ENCODE data around the gene ATXN1. TPM values are rescaled to one million over a fixed set of nuclear protein-coding genes. Genes with fewer than 3 reads are reported as not detected.

ATXN1 gene
- total RNA-seq, 1 experiment from 2014 or later, result 16.5 TPM

DNA sequence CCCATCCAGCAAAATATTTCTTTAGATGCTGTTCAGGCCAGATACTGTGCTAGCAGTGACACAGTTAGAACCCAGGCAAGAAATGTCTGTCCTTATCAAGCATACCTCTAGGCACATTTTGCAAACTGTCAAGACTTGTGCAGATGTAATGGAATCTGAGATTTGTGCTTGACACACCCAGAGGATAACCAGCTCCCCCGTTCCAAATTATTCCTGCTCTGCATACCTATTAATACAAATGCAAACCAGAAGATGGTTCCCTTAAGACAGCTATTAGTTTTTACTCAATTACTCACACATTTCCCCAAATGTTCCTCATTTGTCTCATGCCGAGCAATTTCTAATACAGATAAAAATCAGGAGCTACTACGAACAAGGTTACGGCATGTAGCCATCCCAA lies 40.4 kb downstream of the ATXN1 start:
- TF ChIP-seq, protein P1, sequence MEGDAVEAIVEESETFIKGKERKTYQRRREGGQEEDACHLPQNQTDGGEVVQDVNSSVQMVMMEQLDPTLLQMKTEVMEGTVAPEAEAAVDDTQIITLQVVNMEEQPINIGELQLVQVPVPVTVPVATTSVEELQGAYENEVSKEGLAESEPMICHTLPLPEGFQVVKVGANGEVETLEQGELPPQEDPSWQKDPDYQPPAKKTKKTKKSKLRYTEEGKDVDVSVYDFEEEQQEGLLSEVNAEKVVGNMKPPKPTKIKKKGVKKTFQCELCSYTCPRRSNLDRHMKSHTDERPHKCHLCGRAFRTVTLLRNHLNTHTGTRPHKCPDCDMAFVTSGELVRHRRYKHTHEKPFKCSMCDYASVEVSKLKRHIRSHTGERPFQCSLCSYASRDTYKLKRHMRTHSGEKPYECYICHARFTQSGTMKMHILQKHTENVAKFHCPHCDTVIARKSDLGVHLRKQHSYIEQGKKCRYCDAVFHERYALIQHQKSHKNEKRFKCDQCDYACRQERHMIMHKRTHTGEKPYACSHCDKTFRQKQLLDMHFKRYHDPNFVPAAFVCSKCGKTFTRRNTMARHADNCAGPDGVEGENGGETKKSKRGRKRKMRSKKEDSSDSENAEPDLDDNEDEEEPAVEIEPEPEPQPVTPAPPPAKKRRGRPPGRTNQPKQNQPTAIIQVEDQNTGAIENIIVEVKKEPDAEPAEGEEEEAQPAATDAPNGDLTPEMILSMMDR (IDR thresholded peaks at IDR 0.05; ENCODE audit: unreplicated experiment), result no peak
- no peak overlapping the region for H3K4me3 Mint-ChIP-seq (ENCODE audit: unreplicated experiment)
- intact Hi-C loops (cut with micrococcal nuclease), result no loop called here
- H3K27ac Mint-ChIP-seq (ENCODE audit: low read depth, unreplicated experiment), result no peak overlapping the region
- H3K27me3 Mint-ChIP-seq (ENCODE audit: insufficient read depth, unreplicated experiment), result no peaks in the 10 kb centered on the region
- no peak for DNase-seq (ENCODE audit: unreplicated experiment)
- no TSS peak for BruUV-seq (replicated peaks)
- H3K9me3 Mint-ChIP-seq (ENCODE audit: unreplicated experiment), result no peaks in the 10 kb centered on the region
- H3K36me3 Mint-ChIP-seq (ENCODE audit: insufficient read depth, unreplicated experiment), result no peaks in the 10 kb centered on the region
- CTCF ChIA-PET, result interaction anchor here (0.5 to 3.0 kb wide), 6 partner anchors 8 to 244 kb away, joined by 3 to 12 read pairs (median 4); no protein-coding TSS in a partner anchor
- POLR2A ChIA-PET, result interaction anchor here (1.2 to 9.5 kb wide), 5 partner anchors 8 to 38 kb away, joined by 3 to 127 read pairs (median 7); no protein-coding TSS in a partner anchor
- peaks cover 31% of the 10 kb centered on the region for H3K4me1 Mint-ChIP-seq (ENCODE audit: insufficient read depth, unreplicated experiment)

DNA sequence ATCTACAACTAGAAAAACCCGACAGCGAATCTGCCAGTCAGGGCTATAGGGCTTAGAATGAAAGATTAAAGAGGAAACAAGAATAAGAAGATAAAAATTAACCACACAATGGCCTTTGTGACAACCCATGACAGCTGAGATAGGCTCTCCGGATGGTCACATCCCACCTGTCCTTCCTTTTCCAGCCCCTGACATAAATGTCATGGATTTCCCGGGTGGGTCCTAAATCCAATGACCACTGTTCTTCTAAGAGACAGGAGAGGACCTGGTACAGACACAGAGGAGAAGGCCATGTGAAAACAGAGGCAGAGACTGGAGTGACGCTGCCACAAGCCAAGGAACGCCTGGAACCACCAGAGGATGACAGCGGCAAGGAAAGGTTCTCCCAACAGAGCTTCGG lies 41.8 kb downstream of the ATXN1 start:
- no TSS peak for BruUV-seq (replicated peaks)
- Mint-ChIP-seq H3K27ac (ENCODE audit: low read depth, unreplicated experiment) (no peak overlapping the region), H3K4me1 (ENCODE audit: insufficient read depth, unreplicated experiment) (peaks cover 18% of the 10 kb centered on the region), H3K36me3 (ENCODE audit: insufficient read depth, unreplicated experiment) (no peaks in the 10 kb centered on the region), H3K4me3 (ENCODE audit: unreplicated experiment) (no peak overlapping the region), H3K27me3 (ENCODE audit: insufficient read depth, unreplicated experiment) (no peaks in the 10 kb centered on the region), H3K9me3 (ENCODE audit: unreplicated experiment) (no peaks in the 10 kb centered on the region)
- DNase-seq (ENCODE audit: unreplicated experiment), result no peak
- ChIA-PET CTCF (interaction anchor here (0.8 to 1.5 kb wide), 3 partner anchors 18 to 52 kb away, joined by 3 to 7 read pairs (median 3); no protein-coding TSS in a partner anchor), POLR2A (interaction anchor here (1.1 to 1.5 kb wide), 4 partner anchors 10 to 42 kb away, joined by 3 read pairs; no protein-coding TSS in a partner anchor)
- TF ChIP-seq, protein P1 (IDR thresholded peaks at IDR 0.05; ENCODE audit: unreplicated experiment), result no peak
- intact Hi-C loops (cut with micrococcal nuclease), result no loop called here

DNA sequence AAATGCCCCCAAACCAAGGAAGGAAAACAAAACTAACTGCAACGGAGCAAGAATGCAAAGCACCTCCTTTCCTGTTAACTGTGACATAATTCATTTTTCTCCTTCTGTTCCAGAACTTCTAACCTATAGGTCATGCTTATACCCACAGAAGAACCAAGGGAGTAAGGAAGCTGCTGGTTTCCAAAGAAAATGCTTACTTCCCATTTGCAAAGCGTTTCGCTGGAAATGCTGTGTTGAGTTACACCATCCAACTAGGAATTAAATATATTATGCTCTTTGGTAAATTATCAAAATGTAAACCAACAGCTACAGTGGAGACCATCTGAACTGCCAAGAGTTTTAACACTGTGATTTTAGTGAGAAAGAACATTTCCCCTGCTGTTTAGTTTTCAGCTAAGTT lies 42.9 kb downstream of the ATXN1 start:
- CTCF ChIA-PET, result interaction anchor here (0.6 to 1.5 kb wide), 3 partner anchors 8 to 385 kb away, joined by 3 to 4 read pairs (median 4); no protein-coding TSS in a partner anchor
- no peak overlapping the region for H3K27ac Mint-ChIP-seq (ENCODE audit: low read depth, unreplicated experiment)
- H3K4me1 Mint-ChIP-seq (ENCODE audit: insufficient read depth, unreplicated experiment), result peaks cover 21% of the 10 kb centered on the region
- intact Hi-C loops (cut with micrococcal nuclease), result no loop called here
- POLR2A ChIA-PET, result interaction anchor here (0.8 to 1.3 kb wide), 4 partner anchors 12 to 44 kb away, joined by 3 read pairs; no protein-coding TSS in a partner anchor
- no TSS peak for BruUV-seq (replicated peaks)
- no peaks in the 10 kb centered on the region for H3K36me3 Mint-ChIP-seq (ENCODE audit: insufficient read depth, unreplicated experiment)
- no peaks in the 10 kb centered on the region for H3K27me3 Mint-ChIP-seq (ENCODE audit: insufficient read depth, unreplicated experiment)
- no peak for DNase-seq (ENCODE audit: unreplicated experiment)
- TF ChIP-seq, protein P1 (IDR thresholded peaks at IDR 0.05; ENCODE audit: unreplicated experiment), result no peak
- H3K9me3 Mint-ChIP-seq (ENCODE audit: unreplicated experiment), result no peaks in the 10 kb centered on the region
- H3K4me3 Mint-ChIP-seq (ENCODE audit: unreplicated experiment), result no peak overlapping the region

DNA sequence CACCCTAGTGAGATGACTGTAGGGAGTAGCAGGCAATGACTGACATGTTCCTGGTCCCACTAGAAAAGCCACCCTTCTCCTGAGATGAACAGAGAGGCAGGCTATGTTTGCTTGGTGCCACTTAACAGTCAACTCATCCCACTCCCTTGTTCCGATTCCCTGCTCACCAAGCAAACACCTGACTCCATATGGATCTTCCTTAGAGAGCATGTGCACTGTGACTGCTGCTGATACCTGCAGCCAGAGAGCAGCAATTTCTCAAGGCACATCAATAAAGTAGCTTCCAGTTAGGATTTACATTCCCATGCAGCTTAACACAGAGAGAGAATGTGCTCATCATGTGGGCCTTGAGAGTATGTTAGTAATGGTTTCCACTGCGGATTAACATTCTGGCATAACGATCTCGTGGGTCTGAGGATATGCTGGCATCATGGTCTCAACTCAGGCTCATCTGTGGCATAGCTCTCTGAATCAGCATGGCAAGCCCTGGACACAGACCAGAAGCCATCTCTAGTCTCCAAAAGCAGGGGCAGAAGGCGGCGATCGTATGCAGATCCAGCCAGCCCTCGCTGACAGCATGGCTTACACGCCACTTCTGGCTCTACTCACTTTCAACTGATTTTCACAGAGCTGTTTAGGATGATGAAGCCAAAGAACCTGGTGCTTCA lies 43.9 kb downstream of the ATXN1 start:
- ChIA-PET POLR2A (interaction anchor here (0.7 to 6.7 kb wide), 2 partner anchors 7 to 207 kb away, joined by 4 to 93 read pairs; no protein-coding TSS in a partner anchor), CTCF (interaction anchor here (0.5 to 1.5 kb wide), 4 partner anchors 26 to 384 kb away, joined by 3 to 4 read pairs (median 4); no protein-coding TSS in a partner anchor)
- TF ChIP-seq, protein P1 (IDR thresholded peaks at IDR 0.05; ENCODE audit: unreplicated experiment), result no peak
- H3K4me3 Mint-ChIP-seq (ENCODE audit: unreplicated experiment), result no peak overlapping the region
- BruUV-seq (replicated peaks), result no TSS peak
- peaks cover 25% of the 10 kb centered on the region for H3K4me1 Mint-ChIP-seq (ENCODE audit: insufficient read depth, unreplicated experiment)
- no peak overlapping the region for H3K27ac Mint-ChIP-seq (ENCODE audit: low read depth, unreplicated experiment)
- intact Hi-C loops (cut with micrococcal nuclease), result no loop called here
- H3K9me3 Mint-ChIP-seq (ENCODE audit: unreplicated experiment), result no peaks in the 10 kb centered on the region
- DNase-seq (ENCODE audit: unreplicated experiment), result no peak
- no peaks in the 10 kb centered on the region for H3K27me3 Mint-ChIP-seq (ENCODE audit: insufficient read depth, unreplicated experiment)
- no peaks in the 10 kb centered on the region for H3K36me3 Mint-ChIP-seq (ENCODE audit: insufficient read depth, unreplicated experiment)
